ENCODE measurements around the gene FAM76B. TPM values are rescaled to one million over a fixed set of nuclear protein-coding genes. Genes with fewer than 3 reads are reported as not detected.

The FAM76B gene
- total and polyA plus RNA-seq, 2 of the 13 experiments (the other 11 are each of a cell fraction or from before 2014, with no cell fraction given): 20.2 to 24.2 TPM

DNA sequence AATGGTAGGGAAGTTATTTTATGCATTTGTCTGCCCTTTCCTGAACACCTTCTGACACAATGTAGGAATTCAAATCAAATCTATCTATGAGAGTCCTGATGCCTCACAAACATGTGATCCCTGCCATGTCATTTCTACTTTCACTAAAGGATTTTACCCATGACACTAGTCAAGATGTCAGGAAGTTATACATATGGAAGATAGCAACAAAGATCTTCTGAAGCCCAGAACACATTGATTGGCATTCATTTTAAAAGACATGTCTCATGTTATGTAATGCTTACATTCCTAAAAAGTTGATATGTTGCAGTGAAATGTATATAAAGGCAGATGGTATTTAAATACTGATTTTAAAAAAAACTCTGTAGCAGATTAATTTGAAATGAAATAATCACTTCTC, 61.5 kb downstream of the FAM76B start (continued):
- TF ChIP-seq ZNF207 (IDR thresholded peaks at IDR 0.05; ENCODE audit: borderline replicate concordance) (no peak), ZNF354B (CRISPR knock-in tag; IDR thresholded peaks at IDR 0.05) (no peak)
- TF ChIP-seq, protein P1, sequence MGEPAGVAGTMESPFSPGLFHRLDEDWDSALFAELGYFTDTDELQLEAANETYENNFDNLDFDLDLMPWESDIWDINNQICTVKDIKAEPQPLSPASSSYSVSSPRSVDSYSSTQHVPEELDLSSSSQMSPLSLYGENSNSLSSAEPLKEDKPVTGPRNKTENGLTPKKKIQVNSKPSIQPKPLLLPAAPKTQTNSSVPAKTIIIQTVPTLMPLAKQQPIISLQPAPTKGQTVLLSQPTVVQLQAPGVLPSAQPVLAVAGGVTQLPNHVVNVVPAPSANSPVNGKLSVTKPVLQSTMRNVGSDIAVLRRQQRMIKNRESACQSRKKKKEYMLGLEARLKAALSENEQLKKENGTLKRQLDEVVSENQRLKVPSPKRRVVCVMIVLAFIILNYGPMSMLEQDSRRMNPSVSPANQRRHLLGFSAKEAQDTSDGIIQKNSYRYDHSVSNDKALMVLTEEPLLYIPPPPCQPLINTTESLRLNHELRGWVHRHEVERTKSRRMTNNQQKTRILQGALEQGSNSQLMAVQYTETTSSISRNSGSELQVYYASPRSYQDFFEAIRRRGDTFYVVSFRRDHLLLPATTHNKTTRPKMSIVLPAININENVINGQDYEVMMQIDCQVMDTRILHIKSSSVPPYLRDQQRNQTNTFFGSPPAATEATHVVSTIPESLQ (CRISPR knock-in tag; conservative IDR thresholded peaks at IDR 0.05): no peak

DNA sequence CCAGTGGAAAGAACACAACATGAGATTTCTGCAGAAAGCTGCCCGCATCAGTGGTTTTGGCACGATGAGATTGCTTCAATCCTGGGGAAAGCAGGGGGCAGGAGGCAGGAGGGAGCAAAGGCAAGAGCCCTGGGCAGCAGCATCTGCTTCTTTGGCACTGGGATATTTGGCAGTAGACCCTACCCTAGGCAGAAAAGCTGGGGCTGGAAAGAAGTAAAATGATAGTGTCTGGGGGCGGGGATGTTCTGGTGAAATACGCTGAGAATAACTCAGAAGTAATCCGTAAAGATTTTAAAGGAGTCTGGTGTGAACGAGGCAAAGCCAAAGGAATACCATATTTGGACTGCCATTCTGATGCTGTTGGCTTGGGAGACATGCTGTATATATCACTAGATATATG, 62.0 kb downstream of the FAM76B start:
- BruUV-seq (replicated peaks): no TSS peak
- Histone ChIP-seq H3K4me2 (ENCODE audit: low read depth, low read length) (no peak overlapping the region), H3K9me3 (ENCODE audit: low read length) (no peaks in the 10 kb centered on the region), H3K9ac (ENCODE audit: insufficient read depth, low read depth, low read length) (no peak overlapping the region), H3K79me2 (ENCODE audit: insufficient read depth, low read length) (no peaks in the 10 kb centered on the region), H3K27ac (ENCODE audit: extremely low read length, insufficient read depth, low read length) (no peak overlapping the region), H3K27me3 (ENCODE audit: control insufficient read depth in 1 of 2, insufficient read depth in 2 of 2, low read length in 2 of 2) (no peaks in the 10 kb centered on the region), H3K4me1 (ENCODE audit: insufficient read depth, low read length) (no peaks in the 10 kb centered on the region), H3K4me3 (replicated peaks in 1 of 3; ENCODE audit: insufficient read depth in 1 of 3, low read depth in 2 of 3, low read length in 3 of 3) (no peak overlapping the region), H2AFZ (ENCODE audit: low read length) (no peak overlapping the region), H4K20me1 (ENCODE audit: insufficient read depth, low read length) (no peaks in the 10 kb centered on the region), H3K36me3 (replicated peaks in 1 of 2; ENCODE audit: control insufficient read depth in 1 of 2, insufficient read depth in 2 of 2, low read length in 2 of 2) (no peaks in the 10 kb centered on the region)
- in situ Hi-C loops (cut with HindIII; ENCODE audit: extremely low pct_ligation_motif_present, low pct_unique_long_range_greater_than_20kb) (no loop called here), intact Hi-C loops (cut with micrococcal nuclease; ENCODE audit: unreplicated experiment) (no loop called here)
- FAIRE-seq (no peak), ATAC-seq (no peak), DNase-seq (ENCODE audit: low spot score) (no peak)
- 10% methylated on average over 6 of the region's 6 CpGs for WGBS (ENCODE audit: low lambda C conversion rate)
- CTCF ChIA-PET (ENCODE audit: low intra/inter-chr PET ratio, low total read pairs): no interaction called here
- POLR2A ChIA-PET: no interaction called here
- TF ChIP-seq ZNF451 (CRISPR knock-in tag; IDR thresholded peaks at IDR 0.05) (no peak), AKAP8 (CRISPR knock-in tag; IDR thresholded peaks at IDR 0.05) (no peak), GFI1 (CRISPR knock-in tag; IDR thresholded peaks at IDR 0.05; ENCODE audit: borderline replicate concordance) (no peak), ZNF766 (CRISPR knock-in tag; IDR thresholded peaks at IDR 0.05; ENCODE audit: borderline replicate concordance) (no peak), ZBTB7A (CRISPR knock-in tag; IDR thresholded peaks at IDR 0.05) (no peak), ZNF354B (CRISPR knock-in tag; IDR thresholded peaks at IDR 0.05) (no peak), TCF7 (IDR thresholded peaks at IDR 0.05; ENCODE audit: low read depth) (no peak), SAFB2 (CRISPR knock-in tag; IDR thresholded peaks at IDR 0.05; ENCODE audit: borderline replicate concordance, low read depth) (no peak)
- TF ChIP-seq, protein P2, sequence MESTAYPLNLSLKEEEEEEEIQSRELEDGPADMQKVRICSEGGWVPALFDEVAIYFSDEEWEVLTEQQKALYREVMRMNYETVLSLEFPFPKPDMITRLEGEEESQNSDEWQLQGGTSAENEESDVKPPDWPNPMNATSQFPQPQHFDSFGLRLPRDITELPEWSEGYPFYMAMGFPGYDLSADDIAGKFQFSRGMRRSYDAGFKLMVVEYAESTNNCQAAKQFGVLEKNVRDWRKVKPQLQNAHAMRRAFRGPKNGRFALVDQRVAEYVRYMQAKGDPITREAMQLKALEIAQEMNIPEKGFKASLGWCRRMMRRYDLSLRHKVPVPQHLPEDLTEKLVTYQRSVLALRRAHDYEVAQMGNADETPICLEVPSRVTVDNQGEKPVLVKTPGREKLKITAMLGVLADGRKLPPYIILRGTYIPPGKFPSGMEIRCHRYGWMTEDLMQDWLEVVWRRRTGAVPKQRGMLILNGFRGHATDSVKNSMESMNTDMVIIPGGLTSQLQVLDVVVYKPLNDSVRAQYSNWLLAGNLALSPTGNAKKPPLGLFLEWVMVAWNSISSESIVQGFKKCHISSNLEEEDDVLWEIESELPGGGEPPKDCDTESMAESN (CRISPR knock-in tag; conservative IDR thresholded peaks at IDR 0.05): no peak
- TF ChIP-seq, protein P3, sequence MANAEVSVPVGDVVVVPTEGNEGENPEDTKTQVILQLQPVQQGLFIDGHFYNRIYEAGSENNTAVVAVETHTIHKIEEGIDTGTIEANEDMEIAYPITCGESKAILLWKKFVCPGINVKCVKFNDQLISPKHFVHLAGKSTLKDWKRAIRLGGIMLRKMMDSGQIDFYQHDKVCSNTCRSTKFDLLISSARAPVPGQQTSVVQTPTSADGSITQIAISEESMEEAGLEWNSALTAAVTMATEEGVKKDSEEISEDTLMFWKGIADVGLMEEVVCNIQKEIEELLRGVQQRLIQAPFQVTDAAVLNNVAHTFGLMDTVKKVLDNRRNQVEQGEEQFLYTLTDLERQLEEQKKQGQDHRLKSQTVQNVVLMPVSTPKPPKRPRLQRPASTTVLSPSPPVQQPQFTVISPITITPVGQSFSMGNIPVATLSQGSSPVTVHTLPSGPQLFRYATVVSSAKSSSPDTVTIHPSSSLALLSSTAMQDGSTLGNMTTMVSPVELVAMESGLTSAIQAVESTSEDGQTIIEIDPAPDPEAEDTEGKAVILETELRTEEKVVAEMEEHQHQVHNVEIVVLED (CRISPR knock-in tag; IDR thresholded peaks at IDR 0.05; ENCODE audit: borderline replicate concordance): no peak
- TF ChIP-seq, protein P4, sequence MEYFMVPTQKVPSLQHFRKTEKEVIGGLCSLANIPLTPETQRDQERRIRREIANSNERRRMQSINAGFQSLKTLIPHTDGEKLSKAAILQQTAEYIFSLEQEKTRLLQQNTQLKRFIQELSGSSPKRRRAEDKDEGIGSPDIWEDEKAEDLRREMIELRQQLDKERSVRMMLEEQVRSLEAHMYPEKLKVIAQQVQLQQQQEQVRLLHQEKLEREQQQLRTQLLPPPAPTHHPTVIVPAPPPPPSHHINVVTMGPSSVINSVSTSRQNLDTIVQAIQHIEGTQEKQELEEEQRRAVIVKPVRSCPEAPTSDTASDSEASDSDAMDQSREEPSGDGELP (IDR thresholded peaks at IDR 0.05; ENCODE audit: borderline replicate concordance, low read depth): no peak
- TF ChIP-seq, protein P5, sequence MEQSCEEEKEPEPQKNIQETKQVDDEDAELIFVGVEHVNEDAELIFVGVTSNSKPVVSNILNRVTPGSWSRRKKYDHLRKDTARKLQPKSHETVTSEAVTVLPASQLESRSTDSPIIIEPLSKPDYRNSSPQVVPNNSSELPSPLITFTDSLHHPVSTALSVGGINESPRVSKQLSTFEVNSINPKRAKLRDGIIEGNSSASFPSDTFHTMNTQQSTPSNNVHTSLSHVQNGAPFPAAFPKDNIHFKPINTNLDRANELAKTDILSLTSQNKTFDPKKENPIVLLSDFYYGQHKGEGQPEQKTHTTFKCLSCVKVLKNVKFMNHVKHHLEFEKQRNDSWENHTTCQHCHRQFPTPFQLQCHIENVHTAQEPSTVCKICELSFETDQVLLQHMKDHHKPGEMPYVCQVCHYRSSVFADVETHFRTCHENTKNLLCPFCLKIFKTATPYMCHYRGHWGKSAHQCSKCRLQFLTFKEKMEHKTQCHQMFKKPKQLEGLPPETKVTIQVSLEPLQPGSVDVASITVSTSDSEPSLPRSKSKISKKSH (CRISPR knock-in tag; IDR thresholded peaks at IDR 0.05; ENCODE audit: borderline replicate concordance): no peak
